Muscle of back (tissue), 11 donors: Measurements from ENCODE around the gene FOXF2. TPM values are rescaled to one million over a fixed set of nuclear protein-coding genes. Genes with fewer than 3 reads are reported as not detected.

Experiments used
- DNase-seq, 3 donors: peaks; one replicate each; pipeline versions ENCODE4 v3.0.0 to v3.0.0-alpha.2; 2013
- polyA plus RNA-seq, 10 donors: library from polyadenylated mRNA; unstranded; fragments of 120-200 nt; gene quantifications; one replicate each; pipeline ENCODE4 v1.2.1, GENCODE V29; 2013; ENCODE audit not compliant: insufficient read length in 10 of 10

FOXF2 gene
- polyA plus RNA-seq, 10 donors, result 0.13 to 0.67 (median 0.21) TPM

GRCh38 chr6:1442929-1443328 lies 53.6 kb downstream of the FOXF2 start:
- no peak for DNase-seq

Other genes with a start within 250 kb of the FOXF2 start
- gene FOXQ1, start 77.5 kb upstream of the FOXF2 start, polyA plus RNA-seq, result under 1 TPM in 5 of 10 donors, not detected in 5; 0.05 to 0.86 (median 0.12) TPM
- 1 to 10 TPM; 1.6 to 3.0 (median 2.2) TPM for gene FOXC1, start 220.3 kb downstream of the FOXF2 start, polyA plus RNA-seq